GM23338 (cell line): Measurements from ENCODE around the gene KIF3C.

Experiments
- CREB1 ChIP-seq: fragments of 250-450 bp; sonication (Bioruptor Pico); IDR thresholded peaks from 2 replicates; pipeline ENCODE4 v1.5.0; 2020; ENCODE audit warnings: low read depth, mild to moderate bottlenecking, moderate library complexity
- CTCF ChIP-seq, 2 experiments: fragments of 200-600 bp in 1 of 2; sonication (generic) in 1 of 2; conservative IDR thresholded peaks; 2 replicates each; pipeline versions ENCODE4 v1.5.1 to v1.6.1; 2016 to 2017; ENCODE audit warnings: antibody characterized with exemption in 2 of 2, low read depth in 2 of 2, mild to moderate bottlenecking in 2 of 2, moderate library complexity in 1 of 2
- JUNB ChIP-seq: IDR thresholded peaks from one replicate; pipeline ENCODE4 v1.6.1; 2016; ENCODE audit warnings: antibody characterized with exemption; ENCODE audit not compliant: unreplicated experiment
- ZNF114 ChIP-seq: fragments of 250-450 bp; sonication (Bioruptor Pico); IDR thresholded peaks from 2 replicates; pipeline ENCODE4 v1.5.0; 2020; ENCODE audit warnings: mild to moderate bottlenecking, moderate library complexity
- ZNF331 ChIP-seq: fragments of 250-450 bp; sonication (Bioruptor Pico); IDR thresholded peaks from 2 replicates; pipeline ENCODE4 v1.5.0; 2020; ENCODE audit warnings: low read depth, mild to moderate bottlenecking, moderate library complexity

- no peak for TF ChIP-seq CREB1 (CRISPR knock-in tag)
- TF ChIP-seq ZNF331 (CRISPR knock-in tag), result no peak
- TF ChIP-seq CTCF (conservative IDR thresholded peaks at IDR 0.05; ENCODE audit: low read depth in 2 of 2), result no peak
- TF ChIP-seq JUNB, result no peak
- TF ChIP-seq ZNF114, result no peak
Measured at GRCh38 chr2:26011990-26012856, 29.9 kb upstream of the KIF3C start.
